Glutamatergic neuron (in vitro differentiated cells): ENCODE results near the gene SCN3A. TPM values are rescaled to one million over a fixed set of nuclear protein-coding genes. Genes with fewer than 3 reads are reported as not detected.

ENCODE experiments used
- DNase-seq: peaks from one replicate; pipeline ENCODE4 v3.0.0; 2022
- H3K27ac Mint-ChIP-seq: one replicate; pipeline ENCODE4 v1.8.0; 2020; ENCODE audit warnings: mild to moderate bottlenecking, mixed read lengths, inconsistent platforms; ENCODE audit not compliant: unreplicated experiment
- H3K27me3 Mint-ChIP-seq: one replicate; pipeline ENCODE4 v1.8.0; 2020; ENCODE audit warnings: mild to moderate bottlenecking, moderate library complexity, mixed read lengths, inconsistent platforms; ENCODE audit not compliant: unreplicated experiment
- H3K36me3 Mint-ChIP-seq: one replicate; pipeline ENCODE4 v1.8.0; 2020; ENCODE audit warnings: mild to moderate bottlenecking, mixed read lengths, inconsistent platforms; ENCODE audit not compliant: unreplicated experiment
- H3K4me1 Mint-ChIP-seq: one replicate; pipeline ENCODE4 v1.8.0; 2020; ENCODE audit warnings: mild to moderate bottlenecking, low read depth, mixed read lengths, inconsistent platforms; ENCODE audit not compliant: unreplicated experiment
- H3K4me3 Mint-ChIP-seq: one replicate; pipeline ENCODE4 v1.8.0; 2020; ENCODE audit warnings: mild to moderate bottlenecking, mixed read lengths, inconsistent platforms; ENCODE audit not compliant: unreplicated experiment
- H3K9me3 Mint-ChIP-seq: one replicate; pipeline ENCODE4 v1.8.0; 2020; ENCODE audit warnings: mild to moderate bottlenecking, moderate library complexity, mixed read lengths, inconsistent platforms; ENCODE audit not compliant: unreplicated experiment
- total RNA-seq: library from RNA; stranded (reverse); fragmentation: NEBNext Ultra II Directional; extraction: Animal tissue kit (Norgen Biotek cat#: 25700); gene quantifications from one replicate; pipeline ENCODE4 v1.2.1, GENCODE V29; 2021; ENCODE audit not compliant: unreplicated experiment
- TF ChIP-seq, protein P1 (sequence below): fragments of 200-600 bp; sonication (generic); IDR thresholded peaks from one replicate; pipeline ENCODE4 v1.5.0; 2021; ENCODE audit not compliant: partially characterized antibody, unreplicated experiment

The SCN3A gene
- total RNA-seq, 1 donor from 2014 or later, result 22.2 TPM

DNA sequence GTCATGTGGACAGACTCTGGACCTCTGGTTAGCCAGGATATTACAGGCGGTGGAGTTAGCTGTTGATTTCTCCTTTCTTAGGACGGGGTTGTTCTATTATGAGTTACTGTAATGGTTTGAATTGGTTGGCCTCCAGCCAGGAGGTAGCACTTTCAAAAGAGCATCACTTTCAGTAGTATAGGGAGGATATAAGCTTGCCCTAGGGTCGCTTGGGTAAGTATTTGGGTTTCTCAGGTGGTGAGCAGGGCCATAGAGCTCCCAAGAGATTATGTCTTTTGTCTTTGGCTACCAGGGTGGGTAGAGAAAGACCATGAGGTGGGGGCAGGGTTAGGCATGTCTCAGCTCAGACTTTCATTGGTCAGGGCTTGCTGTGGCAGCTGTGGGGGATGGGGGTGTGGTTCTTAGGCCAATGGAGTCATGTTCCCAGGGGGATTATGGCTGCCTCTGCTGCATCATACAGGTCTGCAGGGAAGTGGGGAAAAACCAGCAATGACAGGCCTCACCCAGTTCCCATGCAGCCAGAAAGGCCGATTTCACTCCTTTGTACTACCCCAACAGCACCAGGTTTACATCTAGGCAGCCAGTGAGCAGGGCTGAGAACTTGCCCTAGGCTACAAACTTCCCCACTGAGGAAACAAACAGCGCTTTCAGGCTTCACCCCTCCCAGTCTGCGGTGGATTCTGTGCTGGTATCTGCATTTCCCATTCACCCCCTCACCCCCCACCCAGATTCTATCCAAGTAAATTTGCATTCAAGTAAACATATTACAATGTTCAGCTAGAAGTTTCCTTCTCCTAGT is 159.1 kb downstream of the SCN3A start:
- TF ChIP-seq, protein P1, sequence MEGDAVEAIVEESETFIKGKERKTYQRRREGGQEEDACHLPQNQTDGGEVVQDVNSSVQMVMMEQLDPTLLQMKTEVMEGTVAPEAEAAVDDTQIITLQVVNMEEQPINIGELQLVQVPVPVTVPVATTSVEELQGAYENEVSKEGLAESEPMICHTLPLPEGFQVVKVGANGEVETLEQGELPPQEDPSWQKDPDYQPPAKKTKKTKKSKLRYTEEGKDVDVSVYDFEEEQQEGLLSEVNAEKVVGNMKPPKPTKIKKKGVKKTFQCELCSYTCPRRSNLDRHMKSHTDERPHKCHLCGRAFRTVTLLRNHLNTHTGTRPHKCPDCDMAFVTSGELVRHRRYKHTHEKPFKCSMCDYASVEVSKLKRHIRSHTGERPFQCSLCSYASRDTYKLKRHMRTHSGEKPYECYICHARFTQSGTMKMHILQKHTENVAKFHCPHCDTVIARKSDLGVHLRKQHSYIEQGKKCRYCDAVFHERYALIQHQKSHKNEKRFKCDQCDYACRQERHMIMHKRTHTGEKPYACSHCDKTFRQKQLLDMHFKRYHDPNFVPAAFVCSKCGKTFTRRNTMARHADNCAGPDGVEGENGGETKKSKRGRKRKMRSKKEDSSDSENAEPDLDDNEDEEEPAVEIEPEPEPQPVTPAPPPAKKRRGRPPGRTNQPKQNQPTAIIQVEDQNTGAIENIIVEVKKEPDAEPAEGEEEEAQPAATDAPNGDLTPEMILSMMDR, result no peak
- H3K27me3 Mint-ChIP-seq, result peaks cover 2% of the 10 kb centered on the region
- no peak for DNase-seq
- peak overlapping the region; percentile 53 for H3K27ac Mint-ChIP-seq
- peaks cover 10% of the 10 kb centered on the region for H3K4me1 Mint-ChIP-seq
- H3K9me3 Mint-ChIP-seq, result no peaks in the 10 kb centered on the region
- no peaks in the 10 kb centered on the region for H3K36me3 Mint-ChIP-seq
- no peak overlapping the region for H3K4me3 Mint-ChIP-seq

Other genes starting within 250 kb of the SCN3A start
- gene SLC38A11, start 248.5 kb downstream of the SCN3A start, total RNA-seq, result not detected
- gene SCN2A, start 35.4 kb upstream of the SCN3A start, total RNA-seq, result 0.39 TPM